Caki2 (cell line): Measurements from ENCODE around the gene GTF3C6. TPM values are rescaled to one million over a fixed set of nuclear protein-coding genes. Genes with fewer than 3 reads are reported as not detected.

Experiments used
- total RNA-seq: library from RNA; depleted of rRNA; stranded (reverse); fragments of >200 nt; shearing (Covaris generic); gene quantifications from 2 replicates; pipeline ENCODE4 v1.2.3, GENCODE V29; 2014; ENCODE audit warnings: low replicate concordance; rRNA removed

Gene GTF3C6
- total RNA-seq, 1 experiment from 2014 or later: 14.7 TPM

Other genes starting within 250 kb of the GTF3C6 start
- gene CDK19, start 143.2 kb upstream of the GTF3C6 start, total RNA-seq: 7.6 and 8.9 TPM in 2 replicates
- gene AMD1, start 83.9 kb upstream of the GTF3C6 start, total RNA-seq: 33.7 and 38.2 TPM in 2 replicates
- 26.4 and 37.1 TPM in 2 replicates for gene RPF2, start 23.3 kb downstream of the GTF3C6 start, total RNA-seq
- 0.14 and 0.74 TPM in 2 replicates for gene SLC16A10, start 128.8 kb downstream of the GTF3C6 start, total RNA-seq